HepG2 (cell line): ENCODE measurements around the gene PRKCE. TPM values are rescaled to one million over a fixed set of nuclear protein-coding genes. Genes with fewer than 3 reads are reported as not detected.

Experiments
- ATAC-seq: fragments of 200-7000 bp; cut with Tn5 transposase; 3 replicates; pipeline ENCODE4 v1.9.1; 2020; ENCODE audit warnings: mild to moderate bottlenecking, moderate library complexity
- BruUV-seq: library from RNA; stranded (reverse); fragments of 400-500 nt; replicated peaks from 2 replicates; lab custom pipeline; 2021; lab: Mats Ljungman, UMichigan
- CTCF ChIA-PET: fragments of 300-600 bp; formaldehyde crosslinking; extraction: SDS; loops from one replicate; lab custom pipeline; 2021; ENCODE audit warnings: low total read pairs, inconsistent platforms, low intra/inter-chr PET ratio; lab: Yijun Ruan, JAX
- POLR2A ChIA-PET: fragments of 350-600 bp; sonication (Branson Sonifier 250); formaldehyde crosslinking; loops from one replicate; lab custom pipeline; 2020; ENCODE audit warnings: antibody characterized with exemption, inconsistent platforms; lab: Yijun Ruan, JAX
- DNase-seq: peaks from one replicate; pipeline ENCODE4 v3.0.0-alpha.2; 2015; ENCODE audit warnings: low spot score
- FAIRE-seq: peaks from 3 replicates; lab custom pipeline; 2011; peaks lifted over from hg19 to GRCh38; lab: Jason Lieb, UNC
- H2AFZ ChIP-seq: one replicate; pipeline ENCODE4 v1.6.1; 2011; ENCODE audit warnings: low read length, inconsistent platforms
- H3K27ac ChIP-seq: fragments of 300-600 bp; 3 replicates; pipeline ENCODE4 v1.8.0; 2011; ENCODE audit warnings: mixed run types, mild to moderate bottlenecking, mixed read lengths, low read length, inconsistent platforms; ENCODE audit not compliant: insufficient read depth; ENCODE audit errors: extremely low read length
- H3K27me3 ChIP-seq, 2 experiments: fragments of 200-600 bp in 1 of 2; 2 replicates in 1 of 2; 3 replicates in 1 of 2; pipeline versions ENCODE4 v1.6.0 to v1.8.0; 2011; ENCODE audit warnings: low read length in 2 of 2, mild to moderate bottlenecking in 2 of 2, moderate library complexity in 2 of 2, inconsistent platforms in 1 of 2; ENCODE audit not compliant: insufficient read depth in 2 of 2, control insufficient read depth in 1 of 2
- H3K36me3 ChIP-seq, 2 experiments: fragments of 200-600 bp in 1 of 2; replicated peaks in 1 of 2; 2 replicates in 1 of 2; 3 replicates in 1 of 2; pipeline versions ENCODE4 v1.5.1 to v1.8.0; 2011; ENCODE audit warnings: low read length in 2 of 2, inconsistent platforms in 1 of 2; ENCODE audit not compliant: insufficient read depth in 2 of 2, control insufficient read depth in 1 of 2
- H3K4me1 ChIP-seq: 2 replicates; pipeline ENCODE4 v1.5.1; 2012; ENCODE audit warnings: low read length, inconsistent platforms; ENCODE audit not compliant: insufficient read depth
- H3K4me2 ChIP-seq: 2 replicates; pipeline ENCODE4 v1.6.0; 2011; ENCODE audit warnings: low read depth, low read length, inconsistent platforms
- H3K4me3 ChIP-seq, 3 experiments: fragments of 200-600 bp in 1 of 3; sonication (generic), shearing (Covaris generic) in 1 of 3; replicated peaks in 1 of 3; 2 replicates each; pipeline ENCODE4 v1.5.1; 2011 to 2016; ENCODE audit warnings: low read length in 3 of 3, inconsistent platforms in 2 of 3, low read depth in 2 of 3, mild to moderate bottlenecking in 2 of 3, control low read depth in 1 of 3, mixed read lengths in 1 of 3; ENCODE audit not compliant: insufficient read depth in 1 of 3
- H3K79me2 ChIP-seq: one replicate; pipeline ENCODE4 v1.6.1; 2011; ENCODE audit warnings: low read length, inconsistent platforms; ENCODE audit not compliant: insufficient read depth
- H3K9ac ChIP-seq: 2 replicates; pipeline ENCODE4 v1.6.0; 2011; ENCODE audit warnings: mild to moderate bottlenecking, low read depth, low read length, inconsistent platforms; ENCODE audit not compliant: insufficient read depth
- H3K9me3 ChIP-seq: 2 replicates; pipeline ENCODE4 v1.5.1; 2012; ENCODE audit warnings: mild to moderate bottlenecking, low read length
- H4K20me1 ChIP-seq: 2 replicates; pipeline ENCODE4 v1.6.0; 2011; ENCODE audit warnings: inconsistent platforms, mild to moderate bottlenecking, low read length, moderate library complexity; ENCODE audit not compliant: insufficient read depth
- TARDBP ChIP-seq: sonication (generic); formaldehyde crosslinking; IDR thresholded peaks from 2 replicates; pipeline ENCODE4 v1.8.0; 2022; ENCODE audit warnings: mild to moderate bottlenecking, missing genetic modification reagents
- THAP9 ChIP-seq: sonication (generic); formaldehyde crosslinking; IDR thresholded peaks from 2 replicates; pipeline ENCODE4; 2020; ENCODE audit warnings: missing genetic modification reagents, mild to moderate bottlenecking, borderline replicate concordance
- ZNF17 ChIP-seq: sonication (generic); formaldehyde crosslinking; IDR thresholded peaks from 2 replicates; pipeline ENCODE4 v1.5.0; 2020; ENCODE audit warnings: mild to moderate bottlenecking, missing genetic modification reagents
- ZNF563 ChIP-seq: sonication (generic); formaldehyde crosslinking; IDR thresholded peaks from 2 replicates; pipeline ENCODE4 v1.8.0; 2022; ENCODE audit warnings: mild to moderate bottlenecking, moderate library complexity, missing genetic modification reagents
- ZNF607 ChIP-seq: sonication (generic); formaldehyde crosslinking; IDR thresholded peaks from 2 replicates; pipeline ENCODE4 v1.5.1; 2020; ENCODE audit warnings: missing genetic modification reagents, mild to moderate bottlenecking, borderline replicate concordance
- WGBS: methylation state at CpG from one replicate; pipeline ENCODE4 v1.1.6; 2017; ENCODE audit warnings: low lambda C conversion rate; 5-methylcytosine and 5-hydroxymethylcytosine counted together
- in situ Hi-C: cut with HindIII; loops from 2 replicates; pipeline ENCODE4 v1.10.0; 2017; ENCODE audit warnings: low pct_unique_long_range_greater_than_20kb; ENCODE audit not compliant: extremely low pct_ligation_motif_present
- intact Hi-C: fragments of 100-400 bp; cut with micrococcal nuclease; formaldehyde crosslinking; loops from one replicate; pipeline ENCODE4 v1.10.0; 2022; ENCODE audit not compliant: unreplicated experiment
- polyA plus RNA-seq, 8 experiments: library from polyadenylated mRNA; depleted of rRNA in 3 of 8; stranded (reverse) in 7 of 8; unstranded in 1 of 8; fragments of >200 nt; fragmentation: Illumina TruSeq in 4 of 8; extraction: Trizol in 4 of 8; gene quantifications; 2 replicates each; pipeline versions ENCODE4 v1.2.1 to v1.2.3, GENCODE V29; 2011 to 2016; ENCODE audit warnings: low read depth in 4 of 8, missing spikeins in 1 of 8, mixed read lengths in 1 of 8; ENCODE audit not compliant: insufficient read depth in 1 of 8
- total RNA-seq, 5 experiments: library from RNA; depleted of rRNA; stranded (reverse); fragments of >200 nt; fragmentation: Illumina TruSeq; extraction: Trizol; gene quantifications; 2 replicates each; pipeline ENCODE4 v1.2.3, GENCODE V29; 2016; ENCODE audit warnings: low read depth in 1 of 5
- TF ChIP-seq, protein P1 (sequence below): sonication (generic); formaldehyde crosslinking; IDR thresholded peaks from 2 replicates; pipeline ENCODE4 v1.4.0; 2020; ENCODE audit warnings: mild to moderate bottlenecking, missing genetic modification reagents
- TF ChIP-seq, protein P2 (sequence below): sonication (generic); formaldehyde crosslinking; IDR thresholded peaks from 2 replicates; pipeline ENCODE4 v1.8.1; 2022; ENCODE audit warnings: mild to moderate bottlenecking, missing genetic modification reagents
- TF ChIP-seq, protein P3 (sequence below): sonication (generic); formaldehyde crosslinking; conservative IDR thresholded peaks from 2 replicates; pipeline ENCODE4 v1.5.0; 2020; ENCODE audit warnings: missing genetic modification reagents

Gene PRKCE
- total and polyA plus RNA-seq, 2 of the 13 experiments (the other 11 are each of a cell fraction or from before 2014, with no cell fraction given), result 1.0 to 3.9 TPM

- CTCF ChIA-PET, result no interaction called here
- in situ Hi-C loops, result no loop called here
- 56% methylated on average over 2 of the region's 2 CpGs for WGBS
These were observed 262.1 kb downstream of the PRKCE start for GRCh38 chr2:45913539-45913938.

More at GRCh38 chr2:45913539-45913938, 262.1 kb downstream of the PRKCE start:
- Histone ChIP-seq H4K20me1 (no peaks in the 10 kb centered on the region), H3K9me3 (no peaks in the 10 kb centered on the region), H3K4me2 (no peak overlapping the region), H3K4me3 (no peak overlapping the region), H3K36me3 (no peaks in the 10 kb centered on the region), H3K27ac (no peak overlapping the region), H3K4me1 (peaks cover 20% of the 10 kb centered on the region), H3K27me3 (no peaks in the 10 kb centered on the region; a peak in 1 of 5 replicates), H3K79me2 (no peaks in the 10 kb centered on the region), H3K9ac (no peak overlapping the region), H2AFZ (no peak overlapping the region)
- DNase-seq, result no peak
- no TSS peak for BruUV-seq
- TF ChIP-seq ZNF563 (CRISPR knock-in tag) (no peak), THAP9 (CRISPR knock-in tag) (no peak), ZNF17 (CRISPR knock-in tag) (no peak), TARDBP (no peak), ZNF607 (CRISPR knock-in tag) (no peak)
- TF ChIP-seq, protein P1, sequence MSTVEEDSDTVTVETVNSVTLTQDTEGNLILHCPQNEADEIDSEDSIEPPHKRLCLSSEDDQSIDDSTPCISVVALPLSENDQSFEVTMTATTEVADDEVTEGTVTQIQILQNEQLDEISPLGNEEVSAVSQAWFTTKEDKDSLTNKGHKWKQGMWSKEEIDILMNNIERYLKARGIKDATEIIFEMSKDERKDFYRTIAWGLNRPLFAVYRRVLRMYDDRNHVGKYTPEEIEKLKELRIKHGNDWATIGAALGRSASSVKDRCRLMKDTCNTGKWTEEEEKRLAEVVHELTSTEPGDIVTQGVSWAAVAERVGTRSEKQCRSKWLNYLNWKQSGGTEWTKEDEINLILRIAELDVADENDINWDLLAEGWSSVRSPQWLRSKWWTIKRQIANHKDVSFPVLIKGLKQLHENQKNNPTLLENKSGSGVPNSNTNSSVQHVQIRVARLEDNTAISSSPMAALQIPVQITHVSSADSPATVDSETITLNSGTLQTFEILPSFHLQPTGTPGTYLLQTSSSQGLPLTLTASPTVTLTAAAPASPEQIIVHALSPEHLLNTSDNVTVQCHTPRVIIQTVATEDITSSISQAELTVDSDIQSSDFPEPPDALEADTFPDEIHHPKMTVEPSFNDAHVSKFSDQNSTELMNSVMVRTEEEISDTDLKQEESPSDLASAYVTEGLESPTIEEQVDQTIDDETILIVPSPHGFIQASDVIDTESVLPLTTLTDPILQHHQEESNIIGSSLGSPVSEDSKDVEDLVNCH (CRISPR knock-in tag), result no peak
- TF ChIP-seq, protein P2, sequence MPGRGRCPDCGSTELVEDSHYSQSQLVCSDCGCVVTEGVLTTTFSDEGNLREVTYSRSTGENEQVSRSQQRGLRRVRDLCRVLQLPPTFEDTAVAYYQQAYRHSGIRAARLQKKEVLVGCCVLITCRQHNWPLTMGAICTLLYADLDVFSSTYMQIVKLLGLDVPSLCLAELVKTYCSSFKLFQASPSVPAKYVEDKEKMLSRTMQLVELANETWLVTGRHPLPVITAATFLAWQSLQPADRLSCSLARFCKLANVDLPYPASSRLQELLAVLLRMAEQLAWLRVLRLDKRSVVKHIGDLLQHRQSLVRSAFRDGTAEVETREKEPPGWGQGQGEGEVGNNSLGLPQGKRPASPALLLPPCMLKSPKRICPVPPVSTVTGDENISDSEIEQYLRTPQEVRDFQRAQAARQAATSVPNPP (CRISPR knock-in tag), result no peak
- TF ChIP-seq, protein P3, sequence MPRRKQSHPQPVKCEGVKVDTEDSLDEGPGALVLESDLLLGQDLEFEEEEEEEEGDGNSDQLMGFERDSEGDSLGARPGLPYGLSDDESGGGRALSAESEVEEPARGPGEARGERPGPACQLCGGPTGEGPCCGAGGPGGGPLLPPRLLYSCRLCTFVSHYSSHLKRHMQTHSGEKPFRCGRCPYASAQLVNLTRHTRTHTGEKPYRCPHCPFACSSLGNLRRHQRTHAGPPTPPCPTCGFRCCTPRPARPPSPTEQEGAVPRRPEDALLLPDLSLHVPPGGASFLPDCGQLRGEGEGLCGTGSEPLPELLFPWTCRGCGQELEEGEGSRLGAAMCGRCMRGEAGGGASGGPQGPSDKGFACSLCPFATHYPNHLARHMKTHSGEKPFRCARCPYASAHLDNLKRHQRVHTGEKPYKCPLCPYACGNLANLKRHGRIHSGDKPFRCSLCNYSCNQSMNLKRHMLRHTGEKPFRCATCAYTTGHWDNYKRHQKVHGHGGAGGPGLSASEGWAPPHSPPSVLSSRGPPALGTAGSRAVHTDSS (CRISPR knock-in tag), result no peak
- POLR2A ChIA-PET, result no interaction called here
- FAIRE-seq, result no peak
- intact Hi-C loops, result no loop called here
- no peak for ATAC-seq
